Astrocyte (in vitro differentiated cells and primary cell): ENCODE results near the gene BBOX1.

Experiments
- EZH2 ChIP-seq: IDR thresholded peaks from 2 replicates; pipeline ENCODE4 v1.6.1; 2012; ENCODE audit warnings: mild to moderate bottlenecking, low read length, inconsistent platforms; ENCODE audit not compliant: insufficient read depth
- TF ChIP-seq, protein P1 (sequence below): IDR thresholded peaks from 2 replicates; pipeline ENCODE4 v1.5.1; 2011; ENCODE audit warnings: low read depth, mild to moderate bottlenecking, inconsistent platforms, low read length, moderate library complexity; ENCODE audit not compliant: insufficient read depth

DNA sequence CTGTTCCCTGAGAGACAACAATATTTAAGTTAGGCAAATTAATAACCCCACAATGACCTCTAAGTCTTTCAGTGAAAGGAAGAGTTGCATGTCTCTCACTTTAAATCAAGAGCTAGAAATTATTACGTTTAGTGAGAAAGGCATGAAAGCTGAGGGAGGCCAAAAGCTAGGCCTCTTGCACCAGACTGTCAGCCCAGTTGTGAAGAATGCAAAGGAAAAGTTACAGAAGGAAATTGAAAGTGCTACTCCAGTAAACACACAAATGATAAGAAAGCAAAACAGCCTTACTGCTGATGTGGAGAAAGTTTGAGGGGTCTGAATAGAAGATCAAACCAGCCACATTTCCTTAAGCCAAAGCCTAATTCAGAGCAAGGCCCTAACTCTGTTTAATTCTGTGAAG is 45.0 kb downstream of the BBOX1 start:
- TF ChIP-seq, protein P1, sequence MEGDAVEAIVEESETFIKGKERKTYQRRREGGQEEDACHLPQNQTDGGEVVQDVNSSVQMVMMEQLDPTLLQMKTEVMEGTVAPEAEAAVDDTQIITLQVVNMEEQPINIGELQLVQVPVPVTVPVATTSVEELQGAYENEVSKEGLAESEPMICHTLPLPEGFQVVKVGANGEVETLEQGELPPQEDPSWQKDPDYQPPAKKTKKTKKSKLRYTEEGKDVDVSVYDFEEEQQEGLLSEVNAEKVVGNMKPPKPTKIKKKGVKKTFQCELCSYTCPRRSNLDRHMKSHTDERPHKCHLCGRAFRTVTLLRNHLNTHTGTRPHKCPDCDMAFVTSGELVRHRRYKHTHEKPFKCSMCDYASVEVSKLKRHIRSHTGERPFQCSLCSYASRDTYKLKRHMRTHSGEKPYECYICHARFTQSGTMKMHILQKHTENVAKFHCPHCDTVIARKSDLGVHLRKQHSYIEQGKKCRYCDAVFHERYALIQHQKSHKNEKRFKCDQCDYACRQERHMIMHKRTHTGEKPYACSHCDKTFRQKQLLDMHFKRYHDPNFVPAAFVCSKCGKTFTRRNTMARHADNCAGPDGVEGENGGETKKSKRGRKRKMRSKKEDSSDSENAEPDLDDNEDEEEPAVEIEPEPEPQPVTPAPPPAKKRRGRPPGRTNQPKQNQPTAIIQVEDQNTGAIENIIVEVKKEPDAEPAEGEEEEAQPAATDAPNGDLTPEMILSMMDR: no peak
- no peak for TF ChIP-seq EZH2
